H9 (cell line): Measurements from ENCODE around the gene ACSM3. TPM values are rescaled to one million over a fixed set of nuclear protein-coding genes. Genes with fewer than 3 reads are reported as not detected.

ENCODE experiments used
- DNase-seq: peaks from one replicate; pipeline ENCODE4 v3.0.0-alpha.2; 2017
- H2AFZ ChIP-seq: one replicate; pipeline ENCODE4 v1.6.1; 2013; ENCODE audit warnings: mild to moderate bottlenecking, low read length, control low read depth, moderate library complexity
- H2AK5ac ChIP-seq: 2 replicates; pipeline ENCODE4 v1.6.1; 2013; ENCODE audit warnings: low read length, control low read depth, mixed read lengths; ENCODE audit not compliant: insufficient read length
- H2BK120ac ChIP-seq: one replicate; pipeline ENCODE4 v1.6.1; 2013; ENCODE audit warnings: low read depth, mild to moderate bottlenecking, low read length, control low read depth, inconsistent platforms; ENCODE audit not compliant: poor library complexity, severe bottlenecking
- H2BK12ac ChIP-seq: 2 replicates; pipeline ENCODE4 v1.6.1; 2013; ENCODE audit warnings: low read length, control low read depth, mixed read lengths, low read depth; ENCODE audit not compliant: insufficient read length
- H2BK15ac ChIP-seq: 2 replicates; pipeline ENCODE4 v1.6.1; 2013; ENCODE audit warnings: low read depth, low read length, control low read depth
- H2BK20ac ChIP-seq: one replicate; pipeline ENCODE4 v1.6.1; 2013; ENCODE audit warnings: low read depth, mild to moderate bottlenecking, low read length, control low read depth, inconsistent platforms; ENCODE audit not compliant: poor library complexity, severe bottlenecking
- H2BK5ac ChIP-seq: 2 replicates; pipeline ENCODE4 v1.6.1; 2013; ENCODE audit warnings: low read length, control low read depth, mixed read lengths; ENCODE audit not compliant: insufficient read length
- H3K14ac ChIP-seq: 2 replicates; pipeline ENCODE4 v1.6.1; 2013; ENCODE audit warnings: low read length, control low read depth; ENCODE audit not compliant: insufficient read depth
- H3K18ac ChIP-seq: 2 replicates; pipeline ENCODE4 v1.6.1; 2013; ENCODE audit warnings: low read depth, mild to moderate bottlenecking, mixed read lengths, low read length, control low read depth; ENCODE audit not compliant: insufficient read length
- H3K23ac ChIP-seq: 2 replicates; pipeline ENCODE4 v1.6.1; 2013; ENCODE audit warnings: low read length, control low read depth, mixed read lengths, low read depth; ENCODE audit not compliant: insufficient read length
- H3K23me2 ChIP-seq: 2 replicates; pipeline ENCODE4 v1.6.1; 2013; ENCODE audit warnings: low read depth, mild to moderate bottlenecking, mixed read lengths, low read length, control low read depth; ENCODE audit not compliant: insufficient read length, poor library complexity, severe bottlenecking
- H3K27ac ChIP-seq: 2 replicates; pipeline ENCODE4 v1.5.1; 2013; ENCODE audit warnings: low read length, control low read depth, mixed read lengths, low read depth; ENCODE audit not compliant: insufficient read length
- H3K27me3 ChIP-seq: 2 replicates; pipeline ENCODE4 v1.6.1; 2013; ENCODE audit warnings: low read length, control low read depth, inconsistent platforms; ENCODE audit not compliant: insufficient read depth
- H3K4ac ChIP-seq: 2 replicates; pipeline ENCODE4 v1.6.1; 2013; ENCODE audit warnings: low read depth, mild to moderate bottlenecking, control low read depth, inconsistent platforms, low read length, moderate library complexity
- H3K4me1 ChIP-seq: 2 replicates; pipeline ENCODE4 v1.6.1; 2013; ENCODE audit warnings: low read length, control low read depth, inconsistent platforms; ENCODE audit not compliant: insufficient read depth
- H3K4me2 ChIP-seq: 2 replicates; pipeline ENCODE4 v1.6.1; 2013; ENCODE audit warnings: low read length, control low read depth, mixed read lengths; ENCODE audit not compliant: insufficient read length, insufficient read depth
- H3K56ac ChIP-seq: 2 replicates; pipeline ENCODE4 v1.6.1; 2013; ENCODE audit warnings: low read depth, mild to moderate bottlenecking, mixed read lengths, low read length, control low read depth; ENCODE audit not compliant: insufficient read length
- H3K79me1 ChIP-seq: 2 replicates; pipeline ENCODE4 v1.6.1; 2013; ENCODE audit warnings: low read depth, mild to moderate bottlenecking, moderate library complexity, low read length, control low read depth, inconsistent platforms; ENCODE audit not compliant: insufficient read depth, poor library complexity, severe bottlenecking
- H3K79me2 ChIP-seq: 2 replicates; pipeline ENCODE4 v1.6.1; 2013; ENCODE audit warnings: low read length, control low read depth, inconsistent platforms; ENCODE audit not compliant: insufficient read depth
- H3K9ac ChIP-seq: 2 replicates; pipeline ENCODE4 v1.6.1; 2013; ENCODE audit warnings: low read length, control low read depth, mixed read lengths; ENCODE audit not compliant: insufficient read length; ENCODE audit errors: extremely low read depth
- H3K9me3 ChIP-seq: one replicate; pipeline ENCODE4 v1.6.1; 2013; ENCODE audit warnings: low read depth, low read length, inconsistent platforms; ENCODE audit not compliant: control insufficient read depth
- H3T11ph ChIP-seq: one replicate; pipeline ENCODE4 v1.6.1; 2013; ENCODE audit warnings: mild to moderate bottlenecking, low read length, control low read depth, inconsistent platforms
- H4K20me1 ChIP-seq: one replicate; pipeline ENCODE4 v1.6.1; 2013; ENCODE audit not compliant: control insufficient read depth, insufficient read length, insufficient read depth
- H4K5ac ChIP-seq: 2 replicates; pipeline ENCODE4 v1.6.1; 2013; ENCODE audit warnings: low read depth, mild to moderate bottlenecking, mixed read lengths, low read length, control low read depth; ENCODE audit not compliant: insufficient read length
- H4K8ac ChIP-seq: replicated peaks from 2 replicates; pipeline ENCODE4 v1.6.1; 2013; ENCODE audit warnings: low read length, control low read depth, mixed read lengths, low read depth; ENCODE audit not compliant: insufficient read length
- H4K91ac ChIP-seq: 2 replicates; pipeline ENCODE4 v1.6.1; 2013; ENCODE audit warnings: low read depth, mild to moderate bottlenecking, moderate library complexity, mixed read lengths, low read length, control low read depth; ENCODE audit not compliant: insufficient read length
- H3K27ac Mint-ChIP-seq, 3 experiments: 2 replicates in 2 of 3; 3 replicates in 1 of 3; pipeline ENCODE4 v1.8.0; 2020 to 2021; ENCODE audit warnings: mixed read lengths in 3 of 3, mild to moderate bottlenecking in 1 of 3, moderate library complexity in 1 of 3
- H3K27me3 Mint-ChIP-seq: 2 replicates; pipeline ENCODE4 v1.8.0; 2021; ENCODE audit warnings: low read depth, mild to moderate bottlenecking, moderate library complexity, mixed read lengths
- H3K36me3 Mint-ChIP-seq, 3 experiments: 2 replicates in 2 of 3; 3 replicates in 1 of 3; pipeline ENCODE4 v1.8.0; 2020 to 2021; ENCODE audit warnings: low read depth in 3 of 3, mixed read lengths in 3 of 3; ENCODE audit not compliant: insufficient read depth in 1 of 3
- H3K4me1 Mint-ChIP-seq, 2 experiments: 2 replicates each; pipeline ENCODE4 v1.8.0; 2020; ENCODE audit warnings: mixed read lengths in 2 of 2
- H3K4me3 Mint-ChIP-seq, 2 experiments: 2 replicates in 1 of 2; 3 replicates in 1 of 2; pipeline ENCODE4 v1.8.0; 2020 to 2021; ENCODE audit warnings: mild to moderate bottlenecking in 2 of 2, mixed read lengths in 2 of 2, moderate library complexity in 1 of 2
- H3K9me3 Mint-ChIP-seq, 2 experiments: 2 replicates in 1 of 2; 3 replicates in 1 of 2; pipeline ENCODE4 v1.8.0; 2020; ENCODE audit warnings: mild to moderate bottlenecking in 2 of 2, mixed read lengths in 2 of 2, moderate library complexity in 1 of 2
- WGBS: extraction: QIAGEN DNeasy Blood & Tissue Kit; methylation state at CpG from one replicate; pipeline ENCODE4 v1.1.7; 2013; ENCODE audit warnings: missing lambda C conversion rate, low lambda C conversion rate, mixed read lengths; ENCODE audit not compliant: insufficient read length; ENCODE audit errors: extremely low coverage; 5-methylcytosine and 5-hydroxymethylcytosine counted together
- total RNA-seq: library from RNA; stranded (reverse); gene quantifications from 2 replicates; pipeline ENCODE4 v1.2.1, GENCODE V29; 2021
- TF ChIP-seq, protein P1 (sequence below): fragments of 200-600 bp; sonication (generic); conservative IDR thresholded peaks from 3 replicates; pipeline ENCODE4 v1.8.0; 2021; ENCODE audit warnings: antibody characterized with exemption, mild to moderate bottlenecking

Gene ACSM3
- total RNA-seq, 1 experiment from 2014 or later = 3.1 TPM

DNA sequence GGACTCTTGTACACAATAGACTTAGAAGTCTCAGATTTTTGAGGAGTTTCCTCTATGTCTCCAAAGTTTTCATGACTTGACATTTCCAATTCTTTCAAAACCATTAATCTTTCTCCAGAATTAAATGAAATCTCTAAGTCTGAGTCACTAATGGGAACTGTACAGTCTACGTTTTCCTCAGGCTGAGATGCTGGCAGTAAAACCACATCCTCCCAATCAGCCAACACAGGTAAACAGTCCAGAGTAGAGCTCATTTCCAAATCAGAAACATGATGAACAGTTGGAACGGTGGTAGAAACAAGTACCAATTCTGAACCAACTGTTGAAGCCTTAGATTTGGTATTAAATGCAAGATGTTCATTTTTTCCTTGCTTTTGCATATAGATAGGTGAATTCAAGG lies 34.5 kb downstream of the ACSM3 start:
- H2BK15ac ChIP-seq = no peak overlapping the region
- TF ChIP-seq, protein P1, sequence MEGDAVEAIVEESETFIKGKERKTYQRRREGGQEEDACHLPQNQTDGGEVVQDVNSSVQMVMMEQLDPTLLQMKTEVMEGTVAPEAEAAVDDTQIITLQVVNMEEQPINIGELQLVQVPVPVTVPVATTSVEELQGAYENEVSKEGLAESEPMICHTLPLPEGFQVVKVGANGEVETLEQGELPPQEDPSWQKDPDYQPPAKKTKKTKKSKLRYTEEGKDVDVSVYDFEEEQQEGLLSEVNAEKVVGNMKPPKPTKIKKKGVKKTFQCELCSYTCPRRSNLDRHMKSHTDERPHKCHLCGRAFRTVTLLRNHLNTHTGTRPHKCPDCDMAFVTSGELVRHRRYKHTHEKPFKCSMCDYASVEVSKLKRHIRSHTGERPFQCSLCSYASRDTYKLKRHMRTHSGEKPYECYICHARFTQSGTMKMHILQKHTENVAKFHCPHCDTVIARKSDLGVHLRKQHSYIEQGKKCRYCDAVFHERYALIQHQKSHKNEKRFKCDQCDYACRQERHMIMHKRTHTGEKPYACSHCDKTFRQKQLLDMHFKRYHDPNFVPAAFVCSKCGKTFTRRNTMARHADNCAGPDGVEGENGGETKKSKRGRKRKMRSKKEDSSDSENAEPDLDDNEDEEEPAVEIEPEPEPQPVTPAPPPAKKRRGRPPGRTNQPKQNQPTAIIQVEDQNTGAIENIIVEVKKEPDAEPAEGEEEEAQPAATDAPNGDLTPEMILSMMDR = no peak
- no peak overlapping the region for H2AK5ac ChIP-seq
- Mint-ChIP-seq H3K27me3 (no peaks in the 10 kb centered on the region), H3K9me3 (no peaks in the 10 kb centered on the region), H3K4me3 (no peak overlapping the region), H3K27ac (no peak overlapping the region), H3K4me1 (no peaks in the 10 kb centered on the region), H3K36me3 (peaks cover 0 to 21% (median 19%) of the 10 kb centered on the region in 3 experiments; a peak in 5 of 7 replicates)
- H3K79me1 ChIP-seq = no peaks in the 10 kb centered on the region
- H2BK5ac ChIP-seq = no peak overlapping the region
- no peak overlapping the region for H3K4me2 ChIP-seq
- no peaks in the 10 kb centered on the region for H4K20me1 ChIP-seq
- H3K4ac ChIP-seq = no peak overlapping the region
- no peaks in the 10 kb centered on the region for H3K27me3 ChIP-seq
- no peak overlapping the region for H4K91ac ChIP-seq
- no peak overlapping the region for H2AFZ ChIP-seq
- H3K9me3 ChIP-seq = no peaks in the 10 kb centered on the region
- H3K23ac ChIP-seq = no peak overlapping the region
- H2BK20ac ChIP-seq = no peak overlapping the region
- WGBS = no CpG with 5 or more reads among the region's 2 CpGs
- H3K56ac ChIP-seq = no peak overlapping the region
- no peaks in the 10 kb centered on the region for H3K4me1 ChIP-seq
- no peak overlapping the region for H4K5ac ChIP-seq
- no peak overlapping the region for H3K14ac ChIP-seq
- H3K23me2 ChIP-seq = no peaks in the 10 kb centered on the region
- no peak for DNase-seq
- H3K79me2 ChIP-seq = no peaks in the 10 kb centered on the region
- H3T11ph ChIP-seq = no peak overlapping the region
- no peak overlapping the region for H2BK120ac ChIP-seq
- no peak overlapping the region for H3K18ac ChIP-seq
- H3K9ac ChIP-seq = no peak overlapping the region
- H4K8ac ChIP-seq = no peak overlapping the region
- H2BK12ac ChIP-seq = no peak overlapping the region
- no peak overlapping the region for H3K27ac ChIP-seq
